Measurements from ENCODE around the gene IFNA16. TPM values are rescaled to one million over a fixed set of nuclear protein-coding genes. Genes with fewer than 3 reads are reported as not detected.
A peak's percentile ranks its signal among the peaks of the same experiment; 100 is the strongest.
"Not testable (repeated sequence)": the region's sequence is repeated elsewhere in the genome, so short reads cannot be mapped to it uniquely, and the experiment has no call there.

Gene IFNA16
- not detected in 2 replicates for total RNA-seq

GRCh38 chr9:21217211-21217610, at the start of gene IFNA16:
IFNA16 (minus strand) TSS chr9:21217311; CDS start chr9:21217305, 6 bp downstream.
- not testable (repeated sequence) for DNase-seq (ENCODE audit: extremely low read depth, low read depth, low spot score)

GRCh38 chr9:21265421-21266189, 48.5 kb upstream of the IFNA16 start:
- no peak for DNase-seq (ENCODE audit: extremely low read depth, low read depth, low spot score)

- DNase-seq (ENCODE audit: extremely low read depth, low read depth, low spot score), result no peak
Measured at GRCh38 chr9:21255538-21256212, 38.6 kb upstream of the IFNA16 start.

GRCh38 chr9:21252721-21253547, 35.8 kb upstream of the IFNA16 start:
- peak; percentile 14 for DNase-seq (ENCODE audit: extremely low read depth, low read depth, low spot score)

- DNase-seq (ENCODE audit: extremely low read depth, low read depth, low spot score), result no peak
Measured at GRCh38 chr9:21251638-21252037, 34.5 kb upstream of the IFNA16 start.

- DNase-seq (ENCODE audit: extremely low read depth, low read depth, low spot score), result no peak
Measured at GRCh38 chr9:21251190-21251589, 34.1 kb upstream of the IFNA16 start.

- no peak for DNase-seq (ENCODE audit: extremely low read depth, low read depth, low spot score)
Measured at GRCh38 chr9:21244836-21245235, 27.7 kb upstream of the IFNA16 start.

- DNase-seq (ENCODE audit: extremely low read depth, low read depth, low spot score), result no peak
Measured at GRCh38 chr9:21239911-21240310, 22.8 kb upstream of the IFNA16 start, which contains the start of gene IFNA14. IFNA14 (minus strand) TSS chr9:21240005; CDS start chr9:21239935, 70 bp downstream.

GRCh38 chr9:21236360-21236714, 19.2 kb upstream of the IFNA16 start:
- DNase-seq (ENCODE audit: extremely low read depth, low read depth, low spot score), result not testable (repeated sequence)

GRCh38 chr9:21235468-21236359, 18.6 kb upstream of the IFNA16 start:
- DNase-seq (ENCODE audit: extremely low read depth, low read depth, low spot score), result peak; percentile 29

- DNase-seq (ENCODE audit: extremely low read depth, low read depth, low spot score), result no peak
Measured at GRCh38 chr9:21234153-21234687, 17.1 kb upstream of the IFNA16 start.

GRCh38 chr9:21233258-21233657, 16.1 kb upstream of the IFNA16 start:
- DNase-seq (ENCODE audit: extremely low read depth, low read depth, low spot score), result no peak

- DNase-seq (ENCODE audit: extremely low read depth, low read depth, low spot score), result no peak
Measured at GRCh38 chr9:21228122-21228521, 11.0 kb upstream of the IFNA16 start, which contains the start of gene IFNA17. IFNA17 (minus strand) TSS chr9:21228222; CDS start chr9:21228173, 49 bp downstream.

GRCh38 chr9:21213411-21214326, 3.4 kb downstream of the IFNA16 start:
- DNase-seq (ENCODE audit: extremely low read depth, low read depth, low spot score), result not testable (repeated sequence)

- DNase-seq (ENCODE audit: extremely low read depth, low read depth, low spot score), result not testable (repeated sequence)
Measured at GRCh38 chr9:21212160-21212559, 5.0 kb downstream of the IFNA16 start.

- DNase-seq (ENCODE audit: extremely low read depth, low read depth, low spot score), result not testable (repeated sequence)
Measured at GRCh38 chr9:21210782-21211181, 6.3 kb downstream of the IFNA16 start.

GRCh38 chr9:21210311-21210710, 6.8 kb downstream of the IFNA16 start:
- DNase-seq (ENCODE audit: extremely low read depth, low read depth, low spot score), result no peak

GRCh38 chr9:21207043-21207442, 10.1 kb downstream of the IFNA16 start, which contains the start of gene IFNA10:
IFNA10 (minus strand) TSS chr9:21207143; CDS start chr9:21207097, 46 bp downstream.
- DNase-seq (ENCODE audit: extremely low read depth, low read depth, low spot score), result not testable (repeated sequence)

GRCh38 chr9:21205204-21205603, 11.9 kb downstream of the IFNA16 start:
- DNase-seq (ENCODE audit: extremely low read depth, low read depth, low spot score), result no peak
